Activated CD4-positive, alpha-beta T cell treated with anti-CD3 and anti-CD28 coated beads, Interleukin-2, amount 10 ng/mL, durations not matched to agents 7 days and 5 days (primary cell): ENCODE data around the gene AADAT. TPM values are rescaled to one million over a fixed set of nuclear protein-coding genes. Genes with fewer than 3 reads are reported as not detected.
A peak's percentile ranks its signal among the peaks of the same experiment; 100 is the strongest.
"Not testable (repeated sequence)": the region's sequence is repeated elsewhere in the genome, so short reads cannot be mapped to it uniquely, and the experiment has no call there.

Source experiments
- CTCF ChIA-PET: fragments of 350-600 bp; sonication (Branson Sonifier 250); formaldehyde crosslinking; loops from one replicate; lab custom pipeline; 2021; ENCODE audit warnings: antibody characterized with exemption; lab: Charles Lee
- POLR2A ChIA-PET: fragments of 350-600 bp; sonication (Branson Sonifier 250); formaldehyde crosslinking; loops from one replicate; lab custom pipeline; 2021; ENCODE audit warnings: antibody characterized with exemption; lab: Charles Lee
- DNase-seq: peaks from one replicate; pipeline ENCODE4 v3.0.0-alpha.2; 2020
- H3K27ac Mint-ChIP-seq: one replicate; pipeline ENCODE4 v1.8.0; 2021; ENCODE audit warnings: mild to moderate bottlenecking, moderate library complexity, mixed read lengths
- H3K27me3 Mint-ChIP-seq: one replicate; pipeline ENCODE4 v1.8.0; 2021; ENCODE audit warnings: mixed read lengths
- H3K36me3 Mint-ChIP-seq: one replicate; pipeline ENCODE4 v1.8.0; 2021; ENCODE audit warnings: low read depth, mixed read lengths
- H3K4me1 Mint-ChIP-seq: one replicate; pipeline ENCODE4 v1.8.0; 2021; ENCODE audit warnings: mixed read lengths
- H3K4me3 Mint-ChIP-seq: one replicate; pipeline ENCODE4 v1.8.0; 2021; ENCODE audit warnings: mild to moderate bottlenecking, moderate library complexity, mixed read lengths
- H3K9me3 Mint-ChIP-seq: one replicate; pipeline ENCODE4 v1.8.0; 2021; ENCODE audit warnings: mixed read lengths
- total RNA-seq, 2 experiments: library from RNA; stranded (reverse); gene quantifications; one replicate each; pipeline ENCODE4 v1.2.3, GENCODE V29; 2021

AADAT gene
- total RNA-seq = not detected

- peak; percentile 6 for DNase-seq
- no peaks in the 10 kb centered on the region for H3K9me3 Mint-ChIP-seq
- H3K4me3 Mint-ChIP-seq = peak within 1 kb of the TSS; percentile 46
- H3K27me3 Mint-ChIP-seq = peaks cover 38% of the 10 kb centered on the region
- H3K27ac Mint-ChIP-seq = no peak within 1 kb of the TSS
- CTCF ChIA-PET = interaction anchor here (0.6 kb wide), 1 partner anchor 50 kb away, joined by 3 read pairs; no protein-coding TSS in a partner anchor
- POLR2A ChIA-PET = no interaction called here
- H3K4me1 Mint-ChIP-seq = peaks cover 8% of the 10 kb centered on the region
- H3K36me3 Mint-ChIP-seq = no peaks in the 10 kb centered on the region
Measured at GRCh38 chr4:170089668-170090351, at the start of gene AADAT. Gene AADAT, minus strand, starts transcription at chr4:170089956. Its CDS starts 266 bp downstream, at chr4:170089690.

GRCh38 chr4:170138580-170139194 is 48.9 kb upstream of the AADAT start:
- no peak overlapping the region for H3K4me3 Mint-ChIP-seq
- no peaks in the 10 kb centered on the region for H3K36me3 Mint-ChIP-seq
- no peaks in the 10 kb centered on the region for H3K9me3 Mint-ChIP-seq
- ChIA-PET CTCF (no interaction called here), POLR2A (no interaction called here)
- H3K27ac Mint-ChIP-seq = no peak overlapping the region
- H3K27me3 Mint-ChIP-seq = peaks cover 3% of the 10 kb centered on the region
- peak; percentile 72 for DNase-seq
- peaks cover 3% of the 10 kb centered on the region for H3K4me1 Mint-ChIP-seq

- CTCF ChIA-PET = interaction anchor here (0.7 to 0.9 kb wide), 2 partner anchors 14 to 15 kb away, joined by 3 to 4 read pairs; no protein-coding TSS in a partner anchor
- H3K36me3 Mint-ChIP-seq = no peaks in the 10 kb centered on the region
- no peak overlapping the region for H3K4me3 Mint-ChIP-seq
- POLR2A ChIA-PET = no interaction called here
- H3K4me1 Mint-ChIP-seq = peaks cover 3% of the 10 kb centered on the region
- no peak overlapping the region for H3K27ac Mint-ChIP-seq
- no peak for DNase-seq
- H3K27me3 Mint-ChIP-seq = peaks cover 3% of the 10 kb centered on the region
- peaks cover 5% of the 10 kb centered on the region for H3K9me3 Mint-ChIP-seq
Measured at GRCh38 chr4:170137927-170138326, 48.2 kb upstream of the AADAT start.

GRCh38 chr4:170137466-170137865 is 47.7 kb upstream of the AADAT start:
- peaks cover 3% of the 10 kb centered on the region for H3K4me1 Mint-ChIP-seq
- no peak overlapping the region for H3K4me3 Mint-ChIP-seq
- DNase-seq = no peak

GRCh38 chr4:170134821-170135220 is 45.1 kb upstream of the AADAT start:
- ChIA-PET POLR2A (no interaction called here), CTCF (no interaction called here)
- peaks cover 5% of the 10 kb centered on the region for H3K9me3 Mint-ChIP-seq
- H3K36me3 Mint-ChIP-seq = no peaks in the 10 kb centered on the region
- H3K27ac Mint-ChIP-seq = no peak overlapping the region
- peaks cover 3% of the 10 kb centered on the region for H3K27me3 Mint-ChIP-seq
- H3K4me1 Mint-ChIP-seq = peaks cover 3% of the 10 kb centered on the region
- no peak overlapping the region for H3K4me3 Mint-ChIP-seq
- no peak for DNase-seq

More at GRCh38 chr4:170137466-170137865, 47.7 kb upstream of the AADAT start:
- Mint-ChIP-seq H3K27me3 (peaks cover 3% of the 10 kb centered on the region), H3K36me3 (no peaks in the 10 kb centered on the region), H3K27ac (no peak overlapping the region), H3K9me3 (peaks cover 5% of the 10 kb centered on the region)
- POLR2A ChIA-PET = no interaction called here
- CTCF ChIA-PET = interaction anchor here (0.7 to 0.9 kb wide), 2 partner anchors 14 kb away, joined by 3 to 4 read pairs; no protein-coding TSS in a partner anchor

GRCh38 chr4:170128219-170128804 is 38.6 kb upstream of the AADAT start:
- Mint-ChIP-seq H3K4me1 (no peaks in the 10 kb centered on the region), H3K36me3 (no peaks in the 10 kb centered on the region), H3K27me3 (no peaks in the 10 kb centered on the region), H3K27ac (no peak overlapping the region), H3K4me3 (no peak overlapping the region), H3K9me3 (peaks cover 3% of the 10 kb centered on the region)
- ChIA-PET CTCF (no interaction called here), POLR2A (no interaction called here)
- no peak for DNase-seq

GRCh38 chr4:170127758-170128157 is 38.0 kb upstream of the AADAT start:
- H3K4me1 Mint-ChIP-seq = no peaks in the 10 kb centered on the region
- POLR2A ChIA-PET = no interaction called here
- H3K9me3 Mint-ChIP-seq = no peaks in the 10 kb centered on the region

GRCh38 chr4:170124406-170124805 is 34.6 kb upstream of the AADAT start:
- H3K9me3 Mint-ChIP-seq = no peaks in the 10 kb centered on the region
- no peak for DNase-seq
- POLR2A ChIA-PET = no interaction called here
- peaks cover 2% of the 10 kb centered on the region for H3K27me3 Mint-ChIP-seq
- H3K4me3 Mint-ChIP-seq = no peak overlapping the region
- H3K27ac Mint-ChIP-seq = no peak overlapping the region
- no peaks in the 10 kb centered on the region for H3K36me3 Mint-ChIP-seq
- H3K4me1 Mint-ChIP-seq = no peaks in the 10 kb centered on the region
- CTCF ChIA-PET = no interaction called here

More at GRCh38 chr4:170127758-170128157, 38.0 kb upstream of the AADAT start:
- Mint-ChIP-seq H3K27me3 (peaks cover 1% of the 10 kb centered on the region), H3K27ac (no peak overlapping the region), H3K36me3 (no peaks in the 10 kb centered on the region), H3K4me3 (no peak overlapping the region)
- no peak for DNase-seq
- CTCF ChIA-PET = no interaction called here

GRCh38 chr4:170122252-170122651 is 32.5 kb upstream of the AADAT start:
- peaks cover 2% of the 10 kb centered on the region for H3K27me3 Mint-ChIP-seq
- H3K4me3 Mint-ChIP-seq = no peak overlapping the region
- no peaks in the 10 kb centered on the region for H3K9me3 Mint-ChIP-seq
- no peak overlapping the region for H3K27ac Mint-ChIP-seq
- no peaks in the 10 kb centered on the region for H3K4me1 Mint-ChIP-seq
- ChIA-PET CTCF (no interaction called here), POLR2A (no interaction called here)
- no peak for DNase-seq
- no peaks in the 10 kb centered on the region for H3K36me3 Mint-ChIP-seq

GRCh38 chr4:170114636-170115035 is 24.9 kb upstream of the AADAT start:
- Mint-ChIP-seq H3K36me3 (no peaks in the 10 kb centered on the region), H3K4me3 (no peak overlapping the region), H3K27me3 (peaks cover 6% of the 10 kb centered on the region), H3K27ac (no peak overlapping the region), H3K9me3 (no peaks in the 10 kb centered on the region), H3K4me1 (no peaks in the 10 kb centered on the region)
- POLR2A ChIA-PET = no interaction called here
- no peak for DNase-seq
- CTCF ChIA-PET = no interaction called here

- H3K4me1 Mint-ChIP-seq, POLR2A ChIA-PET, H3K27ac Mint-ChIP-seq, CTCF ChIA-PET, H3K9me3 Mint-ChIP-seq, H3K36me3 Mint-ChIP-seq, DNase-seq, H3K4me3 Mint-ChIP-seq, H3K27me3 Mint-ChIP-seq: not testable (repeated sequence)
Measured at GRCh38 chr4:170114183-170114582, 24.4 kb upstream of the AADAT start.

- ChIA-PET CTCF (no interaction called here), POLR2A (no interaction called here)
- no peaks in the 10 kb centered on the region for H3K36me3 Mint-ChIP-seq
- H3K9me3 Mint-ChIP-seq = no peaks in the 10 kb centered on the region
- no peaks in the 10 kb centered on the region for H3K4me1 Mint-ChIP-seq
- peaks cover 6% of the 10 kb centered on the region for H3K27me3 Mint-ChIP-seq
- no peak overlapping the region for H3K27ac Mint-ChIP-seq
- no peak for DNase-seq
- H3K4me3 Mint-ChIP-seq = no peak overlapping the region
Measured at GRCh38 chr4:170111546-170111945, 21.8 kb upstream of the AADAT start.

- Mint-ChIP-seq H3K4me3 (no peak overlapping the region), H3K36me3 (no peaks in the 10 kb centered on the region), H3K27ac (no peak overlapping the region), H3K9me3 (no peaks in the 10 kb centered on the region), H3K27me3 (peaks cover 6% of the 10 kb centered on the region), H3K4me1 (no peaks in the 10 kb centered on the region)
- ChIA-PET CTCF (no interaction called here), POLR2A (no interaction called here)
- no peak for DNase-seq
Measured at GRCh38 chr4:170111085-170111484, 21.3 kb upstream of the AADAT start.
